Measurements from ENCODE around the gene ZNF35.

- TF ChIP-seq TCF4 (CRISPR knock-in tag; IDR thresholded peaks at IDR 0.05; ENCODE audit: borderline replicate concordance) (no peak), PATZ1 (CRISPR knock-in tag; IDR thresholded peaks at IDR 0.05; ENCODE audit: borderline replicate concordance) (no peak), CSRNP3 (CRISPR knock-in tag; IDR thresholded peaks at IDR 0.05) (no peak), ZFP30 (CRISPR knock-in tag; IDR thresholded peaks at IDR 0.05) (no peak), CSDC2 (CRISPR knock-in tag; IDR thresholded peaks at IDR 0.05) (no peak), TOX (CRISPR knock-in tag; IDR thresholded peaks at IDR 0.05; ENCODE audit: borderline replicate concordance) (no peak), BACH2 (CRISPR knock-in tag; IDR thresholded peaks at IDR 0.05; ENCODE audit: borderline replicate concordance) (no peak), GLIS3 (CRISPR knock-in tag; IDR thresholded peaks at IDR 0.05) (no peak), POU6F1 (CRISPR knock-in tag; IDR thresholded peaks at IDR 0.05; ENCODE audit: borderline replicate concordance, low read depth) (no peak), CREB5 (CRISPR knock-in tag; IDR thresholded peaks at IDR 0.05; ENCODE audit: low read depth) (no peak)
These were observed 16.6 kb downstream of the ZNF35 start for GRCh38 chr3:44665173-44665572.
